HPDE6-E6E7 (cell line): ENCODE results near the gene SAMD8.

Source experiments
- DNase-seq: peaks from one replicate; pipeline ENCODE4 v3.0.0; 2011; ENCODE audit warnings: missing footprints; ENCODE audit errors: extremely low spot score

The SAMD8 gene

DNA sequence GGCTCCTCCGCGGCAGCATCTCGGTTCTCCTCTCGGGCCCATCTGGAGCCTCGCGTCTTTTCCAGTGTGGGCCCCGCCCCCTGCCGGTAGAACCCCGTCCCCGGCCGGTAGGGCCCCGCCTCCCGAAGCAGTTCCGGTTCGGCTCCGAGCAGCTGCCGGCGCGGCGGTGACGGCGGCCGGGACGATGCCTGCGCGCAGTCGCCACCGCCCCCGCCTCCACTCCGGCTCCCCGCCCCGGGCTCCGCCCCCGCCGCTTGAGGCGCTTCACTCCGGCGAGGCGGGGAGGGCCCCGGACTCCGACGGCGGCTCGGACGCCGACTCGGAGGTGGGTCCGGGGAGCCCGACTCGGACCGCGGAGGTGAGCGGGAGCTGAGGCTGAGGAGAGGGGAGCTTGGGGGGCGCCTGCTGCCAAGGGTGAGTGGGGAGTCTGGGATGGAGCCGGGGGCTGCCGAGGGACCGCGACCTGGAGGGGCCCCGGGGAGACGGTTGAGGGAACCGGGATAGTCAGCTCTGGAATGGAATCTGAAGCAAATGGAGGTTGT, at the start of gene SAMD8:
Gene SAMD8, plus strand, starts transcription at position 292 of the 542 bp plus-strand sequence. CDS start 38,873 bp downstream, outside the sequence.
- DNase-seq, result peak; percentile 99

DNA sequence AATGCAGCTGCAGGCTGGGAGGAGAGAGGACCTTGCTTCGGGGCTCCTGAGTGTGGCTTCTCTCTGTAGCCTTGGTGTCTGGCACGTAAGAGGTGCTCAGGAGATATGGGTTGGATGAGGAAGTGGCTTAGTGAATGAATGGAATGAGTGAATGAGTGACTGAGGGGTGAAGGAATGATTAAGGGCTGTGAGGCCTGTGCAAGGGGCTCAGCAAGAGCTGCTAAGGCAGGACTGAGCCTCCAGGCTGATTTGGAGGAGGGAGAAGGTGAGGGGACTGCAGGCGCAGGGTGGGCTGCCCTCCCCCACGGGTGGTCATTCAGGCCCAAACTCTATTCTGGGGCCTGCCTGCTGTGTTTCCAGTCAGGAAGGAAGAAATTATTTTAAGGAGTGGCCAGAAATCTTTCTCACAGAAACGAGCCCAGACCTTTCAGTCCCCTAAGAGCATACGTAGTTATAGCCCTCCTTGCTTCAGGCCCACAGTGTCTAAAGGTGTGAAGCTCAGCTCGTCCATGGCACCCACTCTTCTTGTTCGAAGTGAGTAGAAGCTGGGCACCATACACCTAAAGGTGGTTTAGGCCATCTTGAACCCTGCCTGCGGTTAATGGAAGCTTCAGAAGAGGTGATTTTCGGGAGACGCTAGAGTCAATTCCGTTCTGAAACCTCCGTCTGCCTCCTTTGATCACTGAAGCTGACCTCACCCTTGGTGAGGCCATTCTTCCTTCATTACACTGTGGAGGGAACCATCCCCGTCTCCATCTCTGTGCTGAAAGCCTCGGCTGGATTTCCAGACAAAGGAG, 49.5 kb upstream of the SAMD8 start:
- no peak for DNase-seq

- no peak for DNase-seq
These were observed 48.8 kb upstream of the SAMD8 start for GRCh38 chr10:75062506-75063299.

DNA sequence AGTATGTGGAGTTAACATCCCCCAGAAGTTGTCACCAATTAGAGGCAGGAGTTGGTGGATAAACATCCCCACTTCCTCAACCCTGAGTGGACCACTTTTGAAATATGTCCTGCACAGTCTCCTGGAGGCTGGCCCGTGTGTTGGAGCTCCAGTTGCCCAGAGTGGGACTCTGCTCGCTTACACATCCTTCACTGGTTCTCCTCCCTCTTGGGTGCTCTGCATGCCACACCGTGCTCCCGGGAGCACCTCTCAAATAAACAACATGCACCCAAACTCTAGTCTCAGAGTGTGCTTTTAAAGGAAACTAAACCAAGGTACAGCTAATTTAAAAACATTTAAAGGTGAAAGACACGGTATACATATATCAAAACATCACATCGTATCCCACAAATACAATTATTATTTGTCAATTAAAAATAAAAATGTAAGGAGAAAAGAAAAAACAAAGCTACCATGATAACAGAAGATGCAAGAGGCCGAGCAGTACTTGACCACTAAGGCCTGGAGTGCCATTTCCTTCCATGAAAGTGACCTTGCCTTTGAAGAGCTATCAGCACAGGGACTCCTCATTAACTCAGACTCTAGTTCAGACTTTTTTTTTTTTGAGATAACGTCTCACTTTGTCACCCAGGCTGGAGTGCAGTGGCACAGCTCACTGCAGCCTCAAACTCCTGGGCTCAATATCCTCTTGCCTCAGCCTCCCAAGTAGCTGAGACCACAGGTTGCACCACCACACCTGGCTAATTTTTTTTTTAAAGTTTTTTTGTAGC, 47.8 kb upstream of the SAMD8 start:
- no peak for DNase-seq

DNA sequence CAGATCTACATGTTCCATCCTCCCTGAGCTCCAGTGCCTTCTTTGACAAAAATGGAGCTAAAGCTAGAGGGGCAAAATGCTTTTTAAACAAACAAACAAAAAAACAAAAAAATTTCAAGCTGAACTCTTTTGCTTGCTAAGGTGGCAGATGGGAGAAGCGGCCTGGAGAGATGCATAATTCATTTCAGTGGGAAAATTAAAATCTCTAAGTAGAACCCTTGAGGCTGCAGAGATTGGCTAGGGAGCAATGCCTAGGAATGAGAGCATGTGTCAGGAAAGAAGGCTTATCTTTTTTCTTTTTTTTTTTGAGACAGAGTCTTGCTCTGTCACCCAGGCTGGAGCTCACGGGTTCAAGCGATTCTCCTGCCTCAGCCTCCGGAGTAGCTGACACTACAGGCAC, 46.4 kb upstream of the SAMD8 start:
- DNase-seq, result no peak

DNA sequence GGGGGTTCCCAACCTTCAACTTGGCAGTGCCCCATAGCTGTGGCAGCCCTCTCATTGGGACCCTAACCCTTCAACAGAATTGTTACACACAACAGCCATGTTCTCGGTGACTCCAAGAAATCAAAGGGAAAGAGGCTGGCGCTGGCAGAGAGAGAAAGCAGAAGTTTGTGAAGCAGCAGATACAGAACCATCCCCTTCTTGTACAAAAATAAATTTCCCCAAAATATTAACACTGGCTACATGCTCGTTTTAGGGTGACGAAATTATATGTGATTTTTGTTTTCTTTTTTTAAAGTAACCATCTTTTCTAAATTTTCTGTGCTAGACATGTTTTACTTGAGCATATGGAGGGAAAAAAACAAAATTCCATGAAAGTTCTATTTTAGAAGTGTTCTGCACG, 45.2 kb upstream of the SAMD8 start:
- no peak for DNase-seq

DNA sequence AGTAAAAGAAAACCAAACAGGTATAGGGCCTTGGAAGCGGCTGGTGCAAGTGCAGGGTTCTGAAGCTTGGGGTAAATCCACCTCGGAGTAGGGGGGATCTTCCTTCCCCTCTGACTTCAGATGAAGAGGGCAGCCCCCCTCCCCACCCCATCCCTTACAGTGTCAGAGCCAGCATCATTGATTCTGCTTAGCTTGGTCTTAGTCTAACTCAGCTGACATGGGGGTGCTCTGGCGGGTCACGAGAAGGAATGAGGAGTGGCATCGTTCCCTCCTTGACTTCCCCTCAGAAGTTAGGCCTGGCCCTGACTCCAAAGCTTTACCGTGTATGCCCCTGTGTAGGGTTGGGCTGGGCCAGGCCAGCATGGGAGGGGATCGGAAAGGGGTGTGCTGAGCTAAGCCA, 44.2 kb upstream of the SAMD8 start:
- DNase-seq, result no peak

- no peak for DNase-seq
These were observed 42.9 kb upstream of the SAMD8 start for GRCh38 chr10:75068523-75068922.

- DNase-seq, result no peak
These were observed 41.0 kb upstream of the SAMD8 start for GRCh38 chr10:75070476-75070875.

DNA sequence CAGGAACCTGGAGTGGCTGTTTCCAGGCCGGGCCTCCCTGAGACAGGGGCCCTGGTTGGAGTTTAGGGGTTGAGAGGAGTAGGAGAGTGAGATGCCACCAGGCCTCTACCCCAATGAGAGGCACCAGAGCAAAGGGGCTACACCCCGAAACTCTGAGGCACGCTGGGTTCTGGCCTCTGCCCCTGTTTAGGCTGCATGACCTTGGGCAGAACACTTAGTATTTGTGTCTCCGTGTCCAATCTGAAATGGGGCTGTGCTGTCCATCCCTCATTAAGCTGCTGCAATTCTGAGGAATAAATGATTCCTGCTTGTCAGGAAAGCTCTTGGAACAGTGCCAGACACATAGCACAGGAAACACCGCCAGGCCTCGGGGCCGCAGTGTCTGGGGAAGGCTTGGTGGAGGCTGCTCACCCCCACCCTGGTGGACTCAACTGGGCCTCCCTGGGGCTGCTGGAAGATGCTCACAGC, 40.5 kb upstream of the SAMD8 start:
- DNase-seq, result no peak

DNA sequence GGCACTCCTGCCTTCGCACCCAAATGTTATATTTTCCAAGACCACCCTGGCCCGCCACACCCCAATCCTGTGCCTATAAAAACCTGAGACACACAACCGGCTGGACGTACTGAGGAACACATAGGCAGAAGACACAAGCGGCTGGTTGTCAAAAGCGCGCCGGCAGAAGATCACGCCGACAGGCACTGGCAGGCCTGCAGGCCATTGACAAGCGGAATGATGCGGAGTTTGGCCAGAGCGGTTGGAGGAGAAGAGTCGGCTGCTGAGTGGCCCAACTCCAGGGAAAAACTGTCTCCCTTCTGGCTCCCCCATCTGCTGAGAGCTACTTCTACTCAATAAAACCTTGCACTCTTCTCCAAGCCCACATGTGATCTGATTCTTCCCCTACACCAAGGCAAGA, 39.7 kb upstream of the SAMD8 start:
- DNase-seq, result no peak

DNA sequence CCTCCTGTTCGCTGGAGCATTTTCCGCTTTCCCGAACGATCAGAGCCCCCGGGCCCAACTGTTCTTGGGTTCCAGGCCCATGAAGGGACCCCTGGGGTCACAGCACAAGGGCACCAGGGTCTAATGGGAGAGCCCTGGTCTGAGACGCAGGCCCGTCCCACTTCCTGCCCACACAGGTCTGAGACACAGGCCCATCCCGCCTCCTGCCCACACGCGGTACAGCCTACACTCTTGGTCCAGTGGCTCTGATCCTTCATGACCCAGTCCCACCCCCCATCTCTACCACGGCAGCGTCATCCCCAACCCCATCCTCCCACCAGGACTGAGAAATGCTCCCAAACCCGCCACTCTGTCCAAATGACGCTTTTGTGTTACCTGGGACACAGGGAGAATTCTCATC, 38.7 kb upstream of the SAMD8 start:
- DNase-seq, result no peak

DNA sequence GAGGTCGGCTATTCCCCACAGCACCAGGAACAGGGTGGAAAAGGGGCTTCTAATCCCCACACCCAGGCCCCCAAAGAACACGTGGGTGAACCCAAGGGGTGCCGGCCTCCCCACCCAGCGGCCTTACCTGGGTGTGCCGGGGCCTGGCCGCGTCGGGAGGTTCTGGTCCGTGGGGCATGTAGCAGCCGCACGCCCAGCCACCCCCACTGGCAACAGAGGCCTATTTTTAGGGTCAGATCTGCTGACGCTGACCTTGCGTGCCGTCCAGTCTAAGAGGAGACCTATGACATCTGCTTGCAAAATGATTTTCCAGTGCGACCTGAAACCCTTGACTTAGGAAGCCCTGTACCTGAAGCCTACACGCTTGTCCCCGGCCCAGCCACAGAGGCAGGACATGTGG, 38.0 kb upstream of the SAMD8 start:
- no peak for DNase-seq

GRCh38 chr10:75074711-75075445, 36.6 kb upstream of the SAMD8 start:
- DNase-seq, result no peak

DNA sequence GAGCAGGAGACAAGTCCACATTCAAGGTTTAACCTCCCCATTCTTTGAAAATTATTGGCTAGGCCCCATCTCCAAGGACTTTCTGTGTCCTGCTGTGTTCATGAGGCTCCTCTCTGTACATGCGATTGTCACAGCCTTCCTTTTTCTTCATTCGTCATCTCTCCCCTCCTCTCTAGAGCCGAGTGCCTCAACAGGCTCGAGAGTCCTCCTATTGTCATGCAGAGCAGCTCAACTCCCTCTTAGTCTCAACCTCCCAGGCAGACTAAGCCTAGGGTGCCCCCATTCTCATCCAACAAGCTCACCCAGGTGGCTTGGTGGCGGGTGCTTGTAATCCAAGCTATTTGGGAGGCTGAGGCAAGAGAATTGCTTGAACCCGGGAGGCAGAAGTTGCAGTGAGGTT, 35.1 kb upstream of the SAMD8 start:
- DNase-seq, result no peak

DNA sequence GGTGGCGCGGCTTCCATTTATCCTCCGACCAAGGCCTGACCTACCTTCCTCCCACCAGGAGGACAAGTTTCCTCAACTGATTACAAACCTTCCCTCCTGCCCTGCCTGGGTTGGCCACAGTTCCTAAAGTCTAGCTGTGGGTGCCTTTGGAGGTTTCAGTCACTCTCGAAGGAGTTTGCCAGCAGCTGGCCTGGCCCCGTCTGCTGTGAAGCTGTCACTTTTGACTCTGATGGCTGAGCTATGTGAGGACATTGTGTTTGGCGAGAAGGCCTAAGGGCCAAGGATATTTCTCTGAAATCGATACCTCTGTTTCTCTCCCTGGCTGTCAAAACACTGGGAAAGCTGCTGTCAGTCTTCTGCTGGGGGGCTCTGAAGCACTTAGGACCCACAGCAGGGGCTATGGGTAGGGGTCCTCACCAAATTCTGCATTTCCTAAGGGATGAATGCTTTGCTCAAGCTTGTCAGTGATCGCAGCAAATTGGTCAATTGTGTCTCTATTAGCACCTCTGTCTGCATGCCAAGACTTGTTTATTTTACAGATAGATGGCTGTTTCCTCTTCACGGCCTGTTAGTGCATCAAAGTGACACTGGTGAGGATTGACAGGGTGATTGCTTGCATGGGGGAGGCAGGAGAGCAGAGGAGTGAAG, 31.9 kb upstream of the SAMD8 start:
- no peak for DNase-seq

DNA sequence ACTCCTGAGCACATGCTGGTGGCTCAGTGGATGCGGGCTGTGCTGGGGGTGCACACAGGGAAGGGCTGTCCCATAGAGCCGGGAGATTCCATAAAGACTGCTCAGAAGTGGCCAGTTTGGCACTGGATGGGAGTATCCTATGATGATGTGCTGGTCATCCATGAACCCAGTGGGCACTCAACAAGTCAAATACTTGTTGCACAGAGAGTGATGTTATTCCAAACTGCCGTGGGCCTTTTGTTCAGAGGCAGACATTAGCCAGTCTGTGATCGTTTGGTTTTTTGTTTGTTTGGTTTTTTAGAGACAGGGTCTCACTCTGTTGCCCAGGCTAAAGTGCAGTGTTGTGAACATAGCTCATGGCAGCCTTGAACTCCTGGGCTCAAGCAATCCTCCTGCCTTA, 30.9 kb upstream of the SAMD8 start:
- DNase-seq, result no peak

DNA sequence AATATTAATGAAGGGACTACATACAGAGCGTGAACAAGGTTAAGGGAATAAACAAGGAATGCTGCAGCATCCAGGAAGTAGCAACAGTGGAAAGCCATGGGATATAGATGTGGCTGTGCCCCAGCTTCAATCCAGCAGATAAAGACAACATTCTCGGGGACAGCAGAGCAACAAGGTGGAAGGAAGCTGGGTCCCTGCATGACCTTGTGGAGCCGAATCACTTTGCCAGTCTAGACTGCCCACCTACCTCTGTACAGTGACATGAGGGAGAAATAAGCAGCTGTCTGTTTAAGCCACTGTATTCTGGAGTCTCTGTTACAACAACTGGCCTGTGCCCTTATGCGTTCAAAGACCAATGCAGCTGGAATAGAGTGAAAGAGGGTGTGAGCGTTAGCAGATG, 30.1 kb upstream of the SAMD8 start:
- DNase-seq, result no peak

GRCh38 chr10:75083972-75084833, 27.3 kb upstream of the SAMD8 start:
- DNase-seq, result no peak
